GM19238 (cell line): ENCODE measurements around the gene NBPF26.
"Not testable (repeated sequence)": the region's sequence is repeated elsewhere in the genome, so short reads cannot be mapped to it uniquely, and the experiment has no call there.

ENCODE experiments used
- DNase-seq: peaks from one replicate; pipeline ENCODE4 v3.0.0; 2011; ENCODE audit warnings: low spot score; ENCODE audit not compliant: insufficient read length

The NBPF26 gene

GRCh38 chr1:120723715-120724402 lies at the start of gene NBPF26:
NBPF26 (plus strand) TSS chr1:120723945.
- DNase-seq = not testable (repeated sequence)

DNA sequence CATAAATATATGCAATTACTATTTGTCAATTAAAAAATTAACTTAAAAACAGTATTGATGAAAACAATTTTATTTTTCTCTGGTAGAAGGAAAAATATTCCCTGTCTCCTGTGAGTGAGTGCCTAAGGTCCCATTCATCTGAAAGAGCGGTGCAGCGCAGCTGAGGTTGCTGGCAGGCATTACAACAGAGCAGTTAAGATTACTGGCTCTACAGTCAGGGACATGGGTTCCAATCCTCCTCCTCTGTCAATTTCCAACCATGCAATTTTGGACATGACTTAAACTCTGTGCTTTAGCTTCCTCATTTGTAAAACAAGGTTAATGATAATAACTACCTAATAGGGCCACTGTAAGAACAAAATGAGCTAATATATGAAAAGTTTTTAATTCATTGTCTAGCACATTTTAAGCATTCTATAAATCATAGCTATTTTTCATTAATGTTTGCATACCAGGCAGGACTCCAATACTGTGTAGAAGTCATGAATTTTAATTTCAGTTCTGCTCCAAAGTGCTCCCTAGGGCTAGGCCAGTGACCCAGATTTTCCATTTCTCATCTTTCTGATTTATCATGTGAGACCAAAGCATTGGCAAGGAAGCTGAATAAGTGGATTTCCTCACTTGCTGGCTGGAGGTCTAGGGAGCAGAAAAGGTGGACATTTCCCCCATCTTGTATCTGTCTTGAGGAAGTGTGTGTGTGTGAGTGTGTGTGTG lies 43.5 kb upstream of the NBPF26 start:
- DNase-seq = not testable (repeated sequence)

DNA sequence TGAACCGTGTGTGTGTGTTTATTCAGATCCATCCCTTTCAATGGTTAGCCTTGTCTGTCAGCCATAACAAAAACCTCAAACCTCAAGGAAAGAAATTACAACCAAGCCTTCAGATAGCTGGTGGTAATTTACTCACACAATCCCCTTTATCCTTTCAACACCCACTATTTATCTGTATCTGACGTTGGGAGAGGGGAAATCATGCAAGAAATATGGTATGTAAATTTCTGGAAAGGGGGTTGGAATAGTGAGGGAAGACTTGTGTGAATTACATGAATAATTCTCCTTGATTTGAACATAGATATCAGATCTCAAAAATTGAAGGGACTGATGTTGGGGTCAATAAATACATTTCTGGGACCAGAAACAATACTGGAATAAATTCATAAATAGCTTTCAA lies 42.8 kb upstream of the NBPF26 start:
- DNase-seq = not testable (repeated sequence)

DNA sequence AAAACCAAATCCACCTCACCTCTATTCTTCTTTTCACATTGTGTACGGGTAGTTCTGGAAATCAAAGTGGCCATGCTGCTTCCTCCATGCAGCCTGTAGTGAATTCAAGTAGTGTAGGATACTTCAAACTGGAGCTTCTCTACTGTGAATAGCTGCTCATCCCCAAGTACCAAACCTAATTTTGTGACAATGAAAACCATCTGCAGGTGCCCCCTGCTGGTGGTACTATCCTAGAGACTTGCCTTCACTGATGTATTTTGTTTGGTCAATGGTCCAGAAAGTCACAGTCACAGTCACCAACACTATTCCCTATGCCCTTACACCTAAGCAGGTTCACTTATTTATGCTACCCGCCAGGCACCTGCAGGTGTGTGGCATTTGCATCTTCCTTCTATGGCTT lies 39.3 kb upstream of the NBPF26 start:
- not testable (repeated sequence) for DNase-seq

DNA sequence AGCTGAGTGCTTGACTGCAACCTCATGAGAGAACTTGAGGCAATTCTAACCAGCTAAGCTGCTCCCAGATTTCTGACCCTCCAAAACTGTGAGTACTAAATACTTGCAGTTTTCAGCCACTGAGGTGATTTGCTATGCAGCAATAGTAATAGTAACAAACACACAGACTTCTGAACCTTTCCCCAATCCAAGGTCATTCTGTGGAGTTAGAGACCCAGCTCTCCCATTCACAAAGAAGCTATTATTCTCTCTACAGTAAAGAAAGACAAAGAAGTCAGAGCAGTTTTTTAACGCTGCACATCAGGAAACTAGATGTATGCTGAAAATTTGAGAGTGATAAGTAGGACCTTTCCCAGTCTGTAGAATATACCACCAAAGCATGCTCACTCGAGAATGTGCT lies 38.1 kb upstream of the NBPF26 start:
- DNase-seq = not testable (repeated sequence)

DNA sequence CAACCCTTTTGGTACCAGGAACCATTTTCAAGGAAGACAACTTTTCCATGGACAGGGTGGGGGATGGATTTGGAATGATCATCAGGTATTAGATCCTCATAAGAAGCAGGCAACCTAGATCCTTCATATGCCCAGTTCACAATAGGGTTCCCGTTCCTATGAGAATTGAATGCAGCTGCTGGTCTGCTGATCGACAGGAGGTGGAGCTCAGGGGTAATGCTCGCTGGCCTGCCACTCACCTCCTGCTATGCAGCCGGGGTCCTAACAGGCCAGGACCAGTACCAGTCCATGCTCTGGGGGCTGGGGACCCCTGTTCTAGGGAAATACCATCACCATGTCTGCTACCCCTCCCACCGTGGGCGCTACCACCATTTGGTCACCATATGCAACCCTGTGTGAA lies 36.5 kb upstream of the NBPF26 start:
- DNase-seq = not testable (repeated sequence)

- not testable (repeated sequence) for DNase-seq
Measured at GRCh38 chr1:120700807-120701562, 22.8 kb upstream of the NBPF26 start.

DNA sequence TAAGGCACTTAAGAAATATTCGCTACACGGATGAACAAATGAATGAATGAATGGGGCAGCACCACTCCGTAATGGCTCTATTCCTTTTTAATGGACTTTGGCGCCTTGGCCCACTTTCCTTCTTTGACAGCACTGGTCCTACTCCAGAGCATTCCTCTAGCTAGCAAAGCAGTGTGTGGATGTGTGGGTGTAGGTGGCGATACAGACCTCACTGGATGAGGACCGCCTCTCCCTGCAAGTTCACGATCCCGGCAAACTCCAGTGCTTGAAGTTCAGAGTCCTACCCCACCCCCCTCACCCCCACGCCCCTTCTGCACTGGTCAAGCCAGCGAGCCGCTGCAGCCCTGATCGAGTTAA lies 409 bp upstream of the NBPF26 start:
- not testable (repeated sequence) for DNase-seq

DNA sequence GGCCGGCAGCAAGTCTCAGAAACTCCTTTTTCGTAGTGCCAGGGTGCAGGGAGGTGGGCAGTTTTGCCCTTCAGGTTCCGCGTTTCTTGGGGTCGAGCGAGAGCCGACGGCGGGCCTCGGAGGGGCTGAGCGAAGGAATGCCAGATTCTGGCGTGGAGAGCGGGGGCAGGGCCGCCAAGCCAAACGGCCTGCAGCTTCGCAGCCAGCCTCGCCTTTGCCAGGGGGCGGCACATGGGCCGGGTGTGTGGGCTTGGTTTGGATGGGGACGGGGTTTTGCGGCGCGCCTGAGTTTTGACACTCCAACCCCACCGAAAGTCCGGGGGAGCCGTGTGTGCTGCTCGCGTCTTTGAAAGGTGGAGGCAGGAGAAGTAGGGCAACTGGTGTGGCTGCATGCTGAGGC lies 762 bp downstream of the NBPF26 start:
- DNase-seq = not testable (repeated sequence)

DNA sequence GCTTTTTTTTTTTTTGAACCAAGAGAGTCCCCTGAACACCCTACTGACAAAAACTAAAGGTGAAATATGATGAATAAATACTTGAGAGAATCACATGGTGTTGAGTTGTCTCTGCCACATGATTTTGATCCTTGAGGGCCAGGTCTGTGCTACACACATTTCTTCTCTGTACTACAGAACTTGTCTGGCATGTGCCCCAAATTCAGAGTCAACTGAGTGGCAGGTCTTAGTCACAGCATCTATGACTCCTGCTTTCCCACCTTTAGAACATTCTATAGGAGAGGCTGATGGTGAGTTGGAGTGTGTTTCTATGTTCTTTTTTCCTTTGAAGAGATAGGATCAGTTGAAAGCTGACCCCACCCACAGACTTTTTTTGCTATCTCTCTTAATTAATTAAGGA lies 5.1 kb downstream of the NBPF26 start:
- DNase-seq = not testable (repeated sequence)

GRCh38 chr1:120769090-120769489 lies 45.3 kb downstream of the NBPF26 start:
- not testable (repeated sequence) for DNase-seq

DNA sequence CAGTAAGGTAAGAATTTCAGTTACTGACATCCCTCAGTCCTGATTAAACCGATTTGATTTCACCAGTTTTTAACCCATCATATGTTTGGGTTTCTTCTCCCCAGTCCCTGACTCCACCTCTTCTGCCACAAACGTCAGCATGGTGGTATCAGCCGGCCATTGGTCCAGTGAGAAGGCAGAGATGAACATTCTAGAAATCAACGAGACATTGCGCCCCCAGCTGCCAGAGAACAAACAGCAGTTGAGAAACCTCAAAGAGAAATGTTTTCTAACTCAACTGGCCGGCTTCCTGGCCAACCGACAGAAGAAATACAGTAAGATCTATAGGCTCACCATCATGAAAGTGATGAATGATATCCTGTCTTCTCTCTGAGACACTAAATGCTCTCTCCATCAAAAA lies 81.7 kb downstream of the NBPF26 start:
- DNase-seq = not testable (repeated sequence)

DNA sequence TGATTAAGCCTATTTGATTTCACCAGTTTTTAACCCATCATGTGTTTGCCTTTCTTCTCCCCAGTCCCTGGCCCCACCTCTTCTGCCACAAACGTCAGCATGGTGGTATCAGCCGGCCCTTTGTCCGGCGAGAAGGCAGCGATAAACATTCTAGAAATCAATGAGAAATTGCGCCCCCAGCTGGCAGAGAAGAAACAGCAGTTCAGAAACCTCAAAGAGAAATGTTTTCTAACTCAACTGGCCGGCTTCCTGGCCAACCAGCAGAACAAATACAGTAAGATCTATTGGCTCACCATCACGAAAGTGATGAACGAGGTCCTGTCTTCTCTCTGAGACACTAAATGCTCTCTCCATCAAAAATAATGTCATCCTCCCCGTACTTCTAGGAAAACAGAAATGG lies 88.1 kb downstream of the NBPF26 start:
- not testable (repeated sequence) for DNase-seq

- DNase-seq = not testable (repeated sequence)
Measured at GRCh38 chr1:120825051-120825450, 101.3 kb downstream of the NBPF26 start.

GRCh38 chr1:120826623-120827022 lies 102.9 kb downstream of the NBPF26 start:
- DNase-seq = not testable (repeated sequence)

GRCh38 chr1:120844186-120844944 lies 120.6 kb downstream of the NBPF26 start:
- DNase-seq = not testable (repeated sequence)

DNA sequence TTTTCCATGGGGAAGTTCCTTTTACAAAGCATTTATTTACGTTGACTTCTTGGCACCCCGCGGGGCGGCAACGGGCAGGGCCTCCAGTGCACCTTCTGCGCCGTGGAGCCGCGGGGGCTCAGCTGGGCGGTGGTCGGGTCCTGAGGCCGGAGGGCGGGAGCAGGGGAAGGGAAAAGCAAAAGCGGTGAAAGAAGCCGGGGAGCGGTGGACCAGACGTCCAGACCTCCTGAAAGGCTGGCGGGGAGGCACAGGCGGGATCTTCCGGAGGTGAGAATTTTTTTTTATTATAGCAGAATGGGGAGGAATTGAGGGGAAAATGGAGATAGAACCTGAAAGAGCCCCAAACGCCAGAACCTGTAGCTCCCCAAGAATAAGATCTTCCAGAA lies 121.2 kb downstream of the NBPF26 start:
- DNase-seq = not testable (repeated sequence)

DNA sequence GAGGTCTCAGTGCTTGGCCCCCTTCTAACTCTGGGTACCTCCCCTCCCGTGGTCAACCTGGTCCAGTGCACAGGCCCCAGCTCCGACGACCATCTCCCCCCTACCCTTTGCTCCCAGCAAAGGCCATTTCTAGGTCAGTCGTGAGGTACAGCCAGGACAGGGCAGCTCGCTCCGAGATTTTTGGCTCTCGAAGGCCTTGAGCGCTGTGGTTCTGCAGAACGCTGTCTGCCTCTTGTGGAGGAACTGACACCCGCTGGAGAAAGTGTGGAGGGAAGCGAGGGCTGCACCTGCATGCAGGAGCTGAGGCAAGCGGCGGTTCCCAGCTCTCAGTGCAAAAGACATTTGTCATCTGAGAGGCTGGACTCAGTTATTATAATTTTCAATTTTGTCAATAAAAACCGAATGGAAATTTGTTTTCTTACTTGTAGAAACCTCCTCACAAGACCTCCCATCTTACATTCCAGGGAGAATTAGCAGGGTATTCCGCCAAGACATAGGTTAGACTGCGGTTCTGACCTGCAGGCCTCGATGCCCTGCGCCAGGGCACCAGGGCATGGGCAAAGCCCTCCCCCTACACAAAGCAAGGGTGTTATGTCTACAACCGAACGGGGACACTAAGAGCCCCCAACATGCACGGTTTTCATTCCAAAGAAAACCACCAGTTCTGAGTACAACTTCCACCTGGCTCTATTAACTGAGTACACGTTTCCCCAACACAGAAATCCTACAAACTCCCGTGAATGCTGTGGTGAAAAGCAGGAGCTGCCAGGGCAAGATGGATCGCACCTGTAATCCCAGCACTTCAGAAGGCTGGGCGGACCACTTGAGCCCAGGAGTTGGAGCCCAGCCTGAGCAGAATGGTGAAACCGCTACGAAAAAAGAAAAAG lies 125.9 kb downstream of the NBPF26 start:
- not testable (repeated sequence) for DNase-seq

DNA sequence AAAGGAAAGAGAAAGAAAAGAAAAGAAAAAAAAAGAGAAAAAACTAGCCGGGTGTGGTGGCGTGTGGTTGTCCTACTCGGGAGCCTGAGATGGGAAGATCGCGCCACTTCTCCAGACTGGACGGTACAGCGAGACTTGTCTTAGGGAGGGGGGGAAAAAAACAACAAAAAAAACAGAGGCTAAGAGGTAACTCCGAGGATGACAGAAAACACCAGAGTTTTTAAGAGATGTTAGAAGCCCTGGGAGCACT lies 126.5 kb downstream of the NBPF26 start:
- not testable (repeated sequence) for DNase-seq

DNA sequence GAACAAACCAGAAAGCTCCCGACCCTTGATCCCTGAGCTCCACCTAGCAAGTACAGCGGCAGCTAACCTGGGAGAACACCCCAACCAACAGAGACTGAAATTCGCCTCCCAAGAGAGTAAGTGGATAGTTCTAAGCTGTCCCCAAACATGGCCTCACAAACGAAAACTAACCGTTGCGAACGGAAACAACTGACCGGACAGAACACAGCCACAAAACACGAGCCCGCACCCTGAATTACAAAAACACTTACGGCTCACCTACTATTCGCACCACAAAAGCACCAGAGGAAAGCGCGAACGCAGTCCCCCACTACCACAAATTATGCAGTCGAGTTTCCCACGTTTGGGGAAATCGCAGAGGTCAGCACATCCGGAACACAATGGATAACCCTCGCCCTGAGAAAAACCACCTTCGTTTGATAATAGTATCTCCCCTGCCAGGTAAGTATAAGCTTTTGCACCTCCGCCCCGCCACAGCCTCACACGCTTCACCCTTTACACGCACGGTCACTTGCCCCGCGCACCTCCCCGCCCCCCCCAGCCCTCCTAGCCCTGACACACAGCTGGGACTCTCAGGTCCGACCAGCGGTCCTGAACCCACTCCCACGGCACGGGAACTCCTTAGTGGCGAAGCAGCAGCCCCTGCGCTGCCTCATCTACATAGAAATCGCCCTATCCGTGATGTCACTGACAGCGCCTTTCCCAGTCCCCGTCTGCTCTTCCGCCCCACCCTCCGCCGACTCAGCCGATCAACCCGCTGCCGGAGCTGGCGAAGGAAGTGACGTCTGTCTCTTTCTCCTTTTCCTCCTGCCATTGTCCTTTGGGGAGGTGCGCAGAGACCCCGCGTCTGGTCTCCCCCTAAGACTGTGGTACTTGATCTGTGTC lies 127.0 kb downstream of the NBPF26 start:
- DNase-seq = not testable (repeated sequence)
